Stimulated activated CD4-positive, alpha-beta T cell treated with anti-CD3 and anti-CD28 coated beads, TNF-alpha, amount 100 ng/mL, for 48 hours (primary cell): ENCODE measurements around the gene DENND2A.
"Not testable (repeated sequence)": the region's sequence is repeated elsewhere in the genome, so short reads cannot be mapped to it uniquely, and the experiment has no call there.

Source experiments
- DNase-seq, 3 donors: peaks; one replicate each; pipeline ENCODE4 v3.0.0-alpha.2; 2020; ENCODE audit warnings: low read depth in 3 of 3

Gene DENND2A

GRCh38 chr7:140544388-140544826, 96.2 kb downstream of the DENND2A start:
- DNase-seq = no peak

DNA sequence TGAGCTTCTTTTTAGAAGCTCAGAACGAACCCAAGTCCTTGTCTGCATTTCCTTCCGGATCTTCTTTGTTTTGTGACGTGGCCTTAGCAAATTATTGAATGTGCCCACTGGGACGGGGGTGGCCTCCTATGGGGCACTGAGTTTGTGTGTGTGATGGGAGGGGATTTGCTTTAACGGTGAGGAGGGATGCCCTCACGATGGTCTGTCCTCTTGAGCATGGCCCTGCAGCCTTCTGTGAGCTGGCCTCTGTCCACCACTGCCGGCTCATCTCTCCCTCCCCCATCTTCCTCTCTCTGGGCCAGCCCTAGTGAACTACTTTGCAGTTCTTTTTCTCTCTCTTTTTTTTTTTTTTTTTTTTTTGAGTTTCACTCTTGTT, 98.4 kb downstream of the DENND2A start:
- DNase-seq = no peak

DNA sequence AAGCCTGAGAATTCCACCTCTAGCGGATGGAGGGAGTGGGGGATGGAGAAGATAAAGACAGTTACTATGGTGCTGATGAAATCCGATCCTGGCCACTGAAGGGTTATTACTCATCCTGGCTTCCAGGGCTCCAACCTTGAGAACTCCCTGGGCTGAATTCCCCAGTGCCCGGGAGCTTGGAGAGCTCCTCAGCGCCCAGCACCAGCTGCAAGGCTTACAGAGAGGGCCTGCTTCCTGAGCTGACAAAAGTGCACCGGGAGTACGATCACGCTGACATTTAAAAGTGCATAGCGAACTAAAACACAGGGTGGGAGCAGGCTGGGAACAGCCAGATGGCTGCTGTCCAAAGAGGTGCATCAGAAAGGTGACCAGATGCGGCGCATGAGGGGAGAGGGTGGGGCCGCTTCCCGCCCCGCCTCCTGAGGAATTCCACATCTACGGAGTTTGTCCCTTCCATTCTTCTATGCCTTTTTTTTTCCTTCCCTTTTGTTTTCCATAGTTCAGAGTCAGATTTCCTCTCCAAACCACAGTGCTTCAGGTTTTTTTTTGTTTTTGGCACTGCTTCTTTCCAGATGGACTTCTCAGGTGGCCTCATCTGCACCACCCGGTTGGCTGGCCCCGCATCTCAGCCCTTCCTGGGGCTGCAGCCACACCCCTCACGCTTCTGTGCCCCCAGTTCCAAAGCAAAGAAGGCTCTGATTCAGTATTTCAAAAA, 98.9 kb downstream of the DENND2A start:
- DNase-seq = no peak

DNA sequence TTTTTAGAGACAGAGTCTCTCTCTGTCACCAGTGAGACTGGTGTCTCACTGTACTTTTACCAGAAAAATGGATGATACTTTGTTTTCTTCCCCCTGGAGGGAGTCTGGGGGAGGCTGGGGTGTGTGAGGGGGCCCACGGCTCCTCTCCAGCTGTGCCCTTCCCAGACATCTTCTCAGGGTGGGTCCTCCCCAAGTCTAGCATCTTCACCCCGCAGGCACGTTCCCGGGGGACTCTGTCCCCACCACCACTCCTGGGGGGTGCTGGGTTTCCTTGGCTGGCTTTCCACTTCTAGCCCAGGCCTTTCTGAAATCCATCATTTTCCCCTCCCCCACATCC, 99.5 kb downstream of the DENND2A start:
- no peak for DNase-seq

GRCh38 chr7:140540136-140540777, 100.4 kb downstream of the DENND2A start:
- no peak for DNase-seq

GRCh38 chr7:140539461-140539860, 101.2 kb downstream of the DENND2A start:
- no peak for DNase-seq

DNA sequence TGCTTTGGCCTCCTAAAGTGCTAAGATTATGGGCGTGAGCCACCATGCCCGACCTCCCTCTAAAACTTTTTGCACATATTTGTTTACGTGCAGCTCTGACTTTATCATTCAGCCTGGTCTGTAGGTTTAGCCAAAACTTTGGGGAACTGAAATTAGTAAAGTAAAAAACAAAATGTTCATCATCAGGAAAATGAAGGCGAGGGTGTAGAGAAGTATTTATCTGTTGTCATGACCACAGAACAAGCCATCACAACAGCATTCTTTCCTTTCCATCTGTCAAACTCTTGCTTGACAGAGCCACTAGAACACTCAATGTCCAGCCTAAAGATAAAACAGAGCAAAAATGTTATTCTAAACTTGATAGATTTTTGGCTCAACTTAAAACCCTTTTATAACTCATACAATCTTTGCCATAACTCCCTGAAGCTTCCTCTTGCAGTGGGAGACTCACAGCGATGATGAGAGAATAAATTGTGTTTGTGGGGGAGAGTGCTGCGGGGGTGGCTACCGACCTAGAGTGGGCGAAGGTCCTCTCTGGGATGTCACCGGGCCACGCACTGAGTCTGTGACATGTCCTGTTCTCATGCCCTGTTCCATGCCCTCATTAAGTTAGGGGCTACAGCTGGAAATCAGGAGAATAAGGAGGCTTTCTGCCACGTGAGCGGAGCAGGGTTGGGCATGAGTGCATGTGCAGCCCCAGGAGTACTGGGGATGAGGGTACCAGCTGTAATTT, 102.7 kb downstream of the DENND2A start:
- DNase-seq = no peak

- DNase-seq = no peak
These were observed 105.9 kb downstream of the DENND2A start for GRCh38 chr7:140534743-140535142.

GRCh38 chr7:140533394-140533872, 107.2 kb downstream of the DENND2A start:
- no peak for DNase-seq

DNA sequence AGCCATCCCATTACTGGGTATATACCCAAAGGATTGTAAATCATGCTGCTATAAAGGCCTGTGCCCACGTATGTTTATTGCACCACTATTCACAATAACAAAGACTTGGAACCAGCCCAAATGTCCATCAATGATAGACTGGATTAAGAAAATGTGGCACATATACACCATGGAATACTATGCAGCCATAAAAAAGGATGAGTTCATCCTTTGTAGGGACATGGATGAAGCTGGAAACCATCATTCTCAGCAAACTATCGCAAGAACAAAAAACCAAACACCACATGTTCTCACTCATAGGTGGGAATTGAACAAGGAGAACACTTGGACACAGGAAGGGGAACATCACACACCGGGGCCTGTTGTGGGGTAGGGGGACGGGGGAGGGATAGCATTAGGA, 111.2 kb downstream of the DENND2A start:
- not testable (repeated sequence) for DNase-seq

GRCh38 chr7:140526787-140527664, 113.6 kb downstream of the DENND2A start:
- DNase-seq = no peak

DNA sequence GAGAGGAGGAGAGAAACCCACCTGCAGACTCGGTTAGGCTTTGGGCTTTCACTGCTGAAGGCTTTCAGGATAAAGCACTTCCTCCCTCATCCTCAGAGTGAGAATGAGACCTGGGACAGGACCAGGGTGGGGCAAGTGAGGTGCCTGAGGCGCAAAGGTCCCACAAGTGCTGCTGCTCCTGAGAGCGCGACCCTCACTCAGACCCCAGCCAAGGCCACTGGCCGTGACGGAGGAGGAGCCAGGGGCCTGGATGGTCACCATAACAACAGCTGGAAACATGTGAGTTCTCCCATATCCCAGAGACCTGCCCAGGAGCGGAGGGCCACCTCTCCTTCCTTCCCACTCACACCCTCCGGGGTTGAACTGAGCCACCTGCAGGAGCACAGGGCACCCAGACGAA, 114.4 kb downstream of the DENND2A start:
- no peak for DNase-seq

DNA sequence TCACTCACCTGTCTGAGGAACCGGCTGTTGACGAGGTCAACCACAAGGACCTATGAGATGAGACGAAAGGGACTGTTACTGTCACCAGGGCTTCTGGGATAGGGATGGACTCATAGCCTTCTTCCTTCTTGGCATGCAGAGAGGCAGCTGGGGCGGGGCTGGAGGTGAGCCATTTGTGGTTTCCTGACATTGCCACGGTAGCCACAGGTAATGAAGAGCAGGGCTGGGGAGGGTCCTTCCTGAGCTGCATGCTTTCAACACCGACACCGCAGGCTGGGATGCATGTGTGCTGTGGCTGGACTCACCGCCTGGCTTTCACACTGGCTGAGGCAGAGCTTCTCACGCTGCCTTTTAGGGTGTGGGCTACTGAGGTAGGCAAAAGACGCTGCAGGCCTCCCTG, 114.9 kb downstream of the DENND2A start:
- DNase-seq = peak in 2 of 3 donors; percentile 28 to 32

DNA sequence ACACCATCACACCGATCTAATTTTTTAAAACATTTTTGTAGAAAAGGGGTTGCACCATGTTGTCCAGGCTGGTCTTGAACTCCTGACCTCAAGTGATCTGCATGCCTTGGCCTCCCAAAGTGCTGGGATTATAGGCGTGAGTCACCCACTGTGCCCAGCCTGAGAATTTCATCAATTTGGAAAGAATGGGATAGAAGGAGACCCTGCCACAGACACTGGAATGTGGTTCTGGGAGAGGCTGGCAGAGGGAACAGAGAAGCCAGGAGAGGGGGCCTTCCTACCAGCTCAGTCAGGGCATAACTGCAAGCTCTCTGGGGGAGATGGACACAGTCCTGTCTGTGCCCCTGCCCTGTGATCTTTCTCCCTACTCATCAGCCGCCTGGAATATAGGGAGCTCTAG, 119.2 kb downstream of the DENND2A start:
- DNase-seq = no peak

- DNase-seq = no peak
These were observed 121.6 kb downstream of the DENND2A start for GRCh38 chr7:140519007-140519399.

- no peak for DNase-seq
These were observed 122.1 kb downstream of the DENND2A start for GRCh38 chr7:140518370-140519006.

- peak; percentile 49 to 60 (median 54) for DNase-seq
These were observed 122.9 kb downstream of the DENND2A start for GRCh38 chr7:140517546-140518369.

- DNase-seq = no peak
These were observed 128.2 kb downstream of the DENND2A start for GRCh38 chr7:140512317-140513000.

DNA sequence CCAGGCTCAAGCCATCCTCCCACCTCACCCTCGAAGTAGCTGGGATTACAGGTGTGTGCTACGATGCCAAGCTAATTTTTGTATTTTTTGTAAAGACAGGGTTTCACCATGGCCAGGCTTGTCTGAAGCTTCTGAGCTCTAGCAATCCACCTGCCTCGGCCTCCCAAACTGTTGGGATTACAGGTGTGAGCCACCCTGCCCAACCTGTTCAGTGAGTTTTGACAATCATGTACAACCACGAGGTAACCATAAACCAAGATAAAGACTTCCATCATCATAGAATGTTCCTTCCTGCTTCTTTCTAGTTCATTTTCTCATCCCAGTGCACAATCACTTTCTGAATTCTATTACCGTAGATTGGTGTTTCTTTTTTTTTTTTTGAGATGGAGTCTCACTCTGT, 130.8 kb downstream of the DENND2A start:
- DNase-seq = no peak

GRCh38 chr7:140507556-140507955, 133.1 kb downstream of the DENND2A start:
- DNase-seq = not testable (repeated sequence)
